Activated CD4-positive, alpha-beta T cell treated with anti-CD3 and anti-CD28 coated beads, Interleukin-2, amount 10 ng/mL, durations not matched to agents 7 days and 5 days (primary cell): ENCODE results near the gene DGKG. TPM values are rescaled to one million over a fixed set of nuclear protein-coding genes. Genes with fewer than 3 reads are reported as not detected.
A peak's percentile ranks its signal among the peaks of the same experiment; 100 is the strongest.

Experiments used
- CTCF ChIA-PET: fragments of 350-600 bp; sonication (Branson Sonifier 250); formaldehyde crosslinking; loops from one replicate; lab custom pipeline; 2021; ENCODE audit warnings: antibody characterized with exemption; lab: Charles Lee
- POLR2A ChIA-PET: fragments of 350-600 bp; sonication (Branson Sonifier 250); formaldehyde crosslinking; loops from one replicate; lab custom pipeline; 2021; ENCODE audit warnings: antibody characterized with exemption; lab: Charles Lee
- DNase-seq: peaks from one replicate; pipeline ENCODE4 v3.0.0-alpha.2; 2020
- H3K27ac Mint-ChIP-seq: one replicate; pipeline ENCODE4 v1.8.0; 2021; ENCODE audit warnings: mild to moderate bottlenecking, moderate library complexity, mixed read lengths
- H3K27me3 Mint-ChIP-seq: one replicate; pipeline ENCODE4 v1.8.0; 2021; ENCODE audit warnings: mixed read lengths
- H3K36me3 Mint-ChIP-seq: one replicate; pipeline ENCODE4 v1.8.0; 2021; ENCODE audit warnings: low read depth, mixed read lengths
- H3K4me1 Mint-ChIP-seq: one replicate; pipeline ENCODE4 v1.8.0; 2021; ENCODE audit warnings: mixed read lengths
- H3K4me3 Mint-ChIP-seq: one replicate; pipeline ENCODE4 v1.8.0; 2021; ENCODE audit warnings: mild to moderate bottlenecking, moderate library complexity, mixed read lengths
- H3K9me3 Mint-ChIP-seq: one replicate; pipeline ENCODE4 v1.8.0; 2021; ENCODE audit warnings: mixed read lengths
- total RNA-seq, 2 experiments: library from RNA; stranded (reverse); gene quantifications; one replicate each; pipeline ENCODE4 v1.2.3, GENCODE V29; 2021

Gene DGKG
- total RNA-seq, 2 experiments from 2014 or later, result 0.04 TPM; not detected in 1

DNA sequence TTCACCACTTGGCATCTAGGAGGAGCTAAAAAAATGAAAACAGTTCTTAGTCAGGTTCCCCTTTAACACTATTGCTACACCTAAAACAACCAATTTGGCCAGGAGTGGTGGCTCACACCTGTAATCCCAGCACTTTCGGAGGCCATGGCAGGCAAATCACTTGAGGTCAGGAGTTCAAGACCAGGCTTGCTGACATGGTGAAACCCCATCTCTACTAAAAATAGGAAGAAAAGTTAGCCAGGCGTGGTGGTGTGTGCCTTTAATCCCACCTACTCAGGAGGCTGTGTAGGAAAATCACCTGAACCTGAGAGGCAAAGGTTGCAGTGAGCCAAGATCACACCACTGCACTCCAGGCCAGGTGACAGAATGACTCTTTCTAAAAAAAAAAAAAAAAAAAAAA is 124.1 kb downstream of the DGKG start:
- Mint-ChIP-seq H3K27ac (no peak overlapping the region), H3K36me3 (no peaks in the 10 kb centered on the region), H3K9me3 (no peaks in the 10 kb centered on the region), H3K4me1 (peaks cover 30% of the 10 kb centered on the region), H3K27me3 (peaks cover 4% of the 10 kb centered on the region), H3K4me3 (no peak overlapping the region)
- ChIA-PET CTCF (interaction anchor here (1.2 kb wide), 1 partner anchor 14 kb away, joined by 4 read pairs; no protein-coding TSS in a partner anchor), POLR2A (no interaction called here)
- DNase-seq, result no peak

DNA sequence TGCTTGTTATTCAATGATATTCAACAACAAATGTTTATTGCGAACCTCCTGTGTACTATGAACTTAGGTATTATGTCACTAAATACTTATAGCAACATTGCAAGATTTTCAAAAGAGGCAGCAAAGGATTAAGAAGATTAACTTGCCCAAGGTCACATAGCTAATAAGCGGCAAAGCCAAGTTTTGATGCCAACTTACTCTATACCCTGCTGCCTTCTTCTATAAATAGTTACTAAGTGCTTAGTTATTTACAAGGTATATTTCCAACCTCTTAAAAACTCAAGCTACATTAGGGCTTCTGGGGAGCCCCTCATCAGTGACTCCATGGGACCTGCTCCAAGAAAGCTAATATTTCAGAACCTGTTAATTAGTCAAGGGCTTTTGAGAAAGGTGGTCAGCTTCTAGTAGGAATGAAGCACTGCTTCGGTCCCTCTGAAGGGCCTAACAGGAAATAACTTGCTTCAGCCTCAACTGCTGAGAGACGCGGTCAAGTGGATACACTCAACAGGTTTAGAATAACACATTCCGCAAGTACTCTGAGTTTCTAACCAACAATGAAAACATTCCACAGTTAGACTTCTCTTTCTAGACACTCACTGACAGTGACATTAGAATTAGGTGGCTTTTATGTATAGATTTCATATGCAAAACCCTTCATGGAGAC is 125.5 kb downstream of the DGKG start:
- POLR2A ChIA-PET, result no interaction called here
- CTCF ChIA-PET, result interaction anchor here (1.1 kb wide), 1 partner anchor 12 kb away, joined by 3 read pairs; no protein-coding TSS in a partner anchor
- peaks cover 4% of the 10 kb centered on the region for H3K27me3 Mint-ChIP-seq

GRCh38 chr3:186235554-186235953 is 126.5 kb downstream of the DGKG start:
- ChIA-PET POLR2A (no interaction called here), CTCF (interaction anchor here (1.0 to 1.1 kb wide), 2 partner anchors 11 to 305 kb away, joined by 3 read pairs; no protein-coding TSS in a partner anchor)
- Mint-ChIP-seq H3K27ac (peak overlapping the region; percentile 74), H3K4me1 (peaks cover 19% of the 10 kb centered on the region), H3K27me3 (peaks cover 4% of the 10 kb centered on the region), H3K36me3 (no peaks in the 10 kb centered on the region), H3K4me3 (peak overlapping the region; percentile 34), H3K9me3 (no peaks in the 10 kb centered on the region)
- DNase-seq, result peak; percentile 34

More for the DNA sequence above, 125.5 kb downstream of the DGKG start:
- DNase-seq, result no peak
- H3K27ac Mint-ChIP-seq, result no peak overlapping the region
- no peak overlapping the region for H3K4me3 Mint-ChIP-seq
- H3K9me3 Mint-ChIP-seq, result no peaks in the 10 kb centered on the region
- peaks cover 21% of the 10 kb centered on the region for H3K4me1 Mint-ChIP-seq
- H3K36me3 Mint-ChIP-seq, result no peaks in the 10 kb centered on the region

GRCh38 chr3:186234152-186234551 is 127.9 kb downstream of the DGKG start:
- CTCF ChIA-PET, result no interaction called here
- H3K4me3 Mint-ChIP-seq, result no peak overlapping the region
- H3K36me3 Mint-ChIP-seq, result no peaks in the 10 kb centered on the region
- DNase-seq, result no peak
- no peak overlapping the region for H3K27ac Mint-ChIP-seq
- POLR2A ChIA-PET, result no interaction called here
- H3K4me1 Mint-ChIP-seq, result peaks cover 19% of the 10 kb centered on the region
- peaks cover 8% of the 10 kb centered on the region for H3K27me3 Mint-ChIP-seq
- no peaks in the 10 kb centered on the region for H3K9me3 Mint-ChIP-seq

GRCh38 chr3:186226482-186226881 is 135.6 kb downstream of the DGKG start:
- H3K36me3 Mint-ChIP-seq, result no peaks in the 10 kb centered on the region
- H3K27me3 Mint-ChIP-seq, result peaks cover 53% of the 10 kb centered on the region
- POLR2A ChIA-PET, result no interaction called here
- no peak overlapping the region for H3K4me3 Mint-ChIP-seq
- DNase-seq, result no peak
- no peaks in the 10 kb centered on the region for H3K4me1 Mint-ChIP-seq
- no peaks in the 10 kb centered on the region for H3K9me3 Mint-ChIP-seq
- CTCF ChIA-PET, result interaction anchor here (0.6 to 1.0 kb wide), 3 partner anchors 12 to 281 kb away, joined by 3 to 4 read pairs (median 4); no protein-coding TSS in a partner anchor
- no peak overlapping the region for H3K27ac Mint-ChIP-seq

DNA sequence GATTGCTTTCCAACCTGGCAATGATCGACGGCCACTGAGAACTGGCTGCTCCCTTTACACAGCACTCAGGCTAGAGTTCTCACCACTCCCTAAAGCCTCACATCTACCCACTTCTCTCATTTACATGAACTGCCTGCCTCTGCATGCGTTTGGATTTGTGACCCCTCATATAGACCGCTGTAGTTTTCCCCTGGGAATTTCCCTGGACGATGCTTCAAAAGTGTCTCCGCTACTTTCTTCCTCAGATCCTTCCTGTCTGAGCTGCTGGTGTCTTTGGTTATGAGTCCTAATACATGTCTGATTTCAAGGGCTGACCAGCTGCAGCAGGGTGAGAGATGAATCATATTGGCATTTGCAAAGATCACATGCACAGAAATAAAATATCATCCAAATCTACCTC is 136.4 kb downstream of the DGKG start:
- H3K4me1 Mint-ChIP-seq, result no peaks in the 10 kb centered on the region
- no peak for DNase-seq
- no peak overlapping the region for H3K4me3 Mint-ChIP-seq
- peaks cover 57% of the 10 kb centered on the region for H3K27me3 Mint-ChIP-seq
- H3K27ac Mint-ChIP-seq, result no peak overlapping the region
- H3K9me3 Mint-ChIP-seq, result no peaks in the 10 kb centered on the region
- H3K36me3 Mint-ChIP-seq, result no peaks in the 10 kb centered on the region
- ChIA-PET POLR2A (no interaction called here), CTCF (interaction anchor here (0.9 kb wide), 1 partner anchor 16 kb away, joined by 4 read pairs; no protein-coding TSS in a partner anchor)

DNA sequence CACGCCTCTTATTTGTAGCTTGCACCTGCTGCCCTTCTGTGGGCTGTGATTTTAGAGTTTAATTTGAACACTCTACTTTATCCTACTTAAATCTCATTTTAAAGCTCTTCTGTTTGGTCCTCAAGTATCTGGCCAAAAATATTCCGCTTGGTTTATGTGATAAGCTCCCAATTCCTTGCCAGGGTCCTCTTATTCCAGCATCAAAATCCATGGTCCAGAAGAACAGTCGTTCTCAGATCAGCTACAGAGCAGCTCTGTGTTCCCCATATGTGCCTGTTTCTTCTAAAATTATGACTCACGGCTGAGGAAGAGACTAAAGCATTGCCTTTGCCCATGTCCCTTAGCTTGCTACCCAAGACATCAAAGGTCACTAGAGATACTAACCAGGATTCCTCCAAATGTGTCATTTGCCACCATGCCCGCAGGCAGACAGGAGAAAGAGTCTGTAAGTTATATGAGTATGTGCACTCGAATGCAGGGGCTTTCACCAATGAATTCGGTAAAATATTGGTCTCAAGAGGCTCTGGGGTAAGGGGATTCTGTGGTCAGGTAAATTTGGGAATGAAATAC is 137.9 kb downstream of the DGKG start:
- ChIA-PET POLR2A (no interaction called here), CTCF (interaction anchor here (0.8 to 1.7 kb wide), 3 partner anchors 12 to 316 kb away, joined by 3 to 5 read pairs (median 4); no protein-coding TSS in a partner anchor)
- peaks cover 50% of the 10 kb centered on the region for H3K27me3 Mint-ChIP-seq
- H3K9me3 Mint-ChIP-seq, result no peaks in the 10 kb centered on the region
- no peaks in the 10 kb centered on the region for H3K36me3 Mint-ChIP-seq
- no peak overlapping the region for H3K27ac Mint-ChIP-seq
- DNase-seq, result no peak
- no peak overlapping the region for H3K4me3 Mint-ChIP-seq
- no peaks in the 10 kb centered on the region for H3K4me1 Mint-ChIP-seq

- ChIA-PET POLR2A (no interaction called here), CTCF (interaction anchor here (1.7 kb wide), 1 partner anchor 14 kb away, joined by 4 read pairs; no protein-coding TSS in a partner anchor)
- Mint-ChIP-seq H3K27me3 (peaks cover 48% of the 10 kb centered on the region), H3K36me3 (no peaks in the 10 kb centered on the region), H3K9me3 (no peaks in the 10 kb centered on the region), H3K4me1 (peaks cover 1% of the 10 kb centered on the region), H3K27ac (no peak overlapping the region), H3K4me3 (no peak overlapping the region)
- no peak for DNase-seq
Measured at GRCh38 chr3:186223476-186223875, 138.6 kb downstream of the DGKG start.

DNA sequence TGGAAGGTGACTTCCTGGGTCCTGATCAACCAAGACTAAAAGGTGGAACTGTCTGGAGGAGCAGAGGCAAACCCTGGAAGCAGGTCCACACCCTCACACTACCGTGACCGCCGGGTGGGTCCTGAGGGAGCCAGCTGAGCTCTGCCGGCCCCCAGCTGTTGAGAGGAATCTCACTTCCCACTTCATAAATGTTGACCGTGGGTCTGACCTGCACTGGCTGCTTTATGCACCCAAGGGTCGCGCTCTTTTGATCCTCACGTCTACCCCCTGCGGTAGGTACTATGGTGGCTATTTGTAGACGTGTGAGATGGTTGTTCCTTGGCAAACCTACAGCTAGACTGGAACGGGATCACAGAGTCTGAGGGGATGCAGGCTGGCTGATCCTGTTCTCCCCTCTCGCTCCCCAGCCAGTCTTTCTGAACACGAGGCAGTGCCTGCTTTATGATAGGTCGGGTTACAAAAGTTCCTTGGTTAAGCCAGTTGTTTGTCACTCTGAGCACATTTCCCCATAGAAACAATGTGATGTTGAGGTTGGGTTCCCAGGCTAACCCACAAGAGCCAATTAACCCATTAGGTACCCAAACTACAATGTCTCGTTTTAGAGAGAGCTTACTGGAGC is 140.2 kb downstream of the DGKG start:
- Mint-ChIP-seq H3K27me3 (peaks cover 36% of the 10 kb centered on the region), H3K36me3 (no peaks in the 10 kb centered on the region), H3K4me3 (no peak overlapping the region), H3K27ac (no peak overlapping the region), H3K9me3 (no peaks in the 10 kb centered on the region), H3K4me1 (peaks cover 15% of the 10 kb centered on the region)
- ChIA-PET CTCF (interaction anchor here (0.6 to 2.0 kb wide), 3 partner anchors 10 to 318 kb away, joined by 3 to 5 read pairs (median 3); no protein-coding TSS in a partner anchor), POLR2A (no interaction called here)
- no peak for DNase-seq

- Mint-ChIP-seq H3K9me3 (no peaks in the 10 kb centered on the region), H3K36me3 (no peaks in the 10 kb centered on the region), H3K4me3 (no peak overlapping the region), H3K27me3 (peaks cover 31% of the 10 kb centered on the region), H3K4me1 (peaks cover 22% of the 10 kb centered on the region), H3K27ac (no peak overlapping the region)
- CTCF ChIA-PET, result interaction anchor here (0.6 to 2.0 kb wide), 3 partner anchors 9 to 319 kb away, joined by 3 to 5 read pairs (median 3); no protein-coding TSS in a partner anchor
- DNase-seq, result no peak
- POLR2A ChIA-PET, result no interaction called here
Measured at GRCh38 chr3:186220911-186221645, 141.0 kb downstream of the DGKG start.

DNA sequence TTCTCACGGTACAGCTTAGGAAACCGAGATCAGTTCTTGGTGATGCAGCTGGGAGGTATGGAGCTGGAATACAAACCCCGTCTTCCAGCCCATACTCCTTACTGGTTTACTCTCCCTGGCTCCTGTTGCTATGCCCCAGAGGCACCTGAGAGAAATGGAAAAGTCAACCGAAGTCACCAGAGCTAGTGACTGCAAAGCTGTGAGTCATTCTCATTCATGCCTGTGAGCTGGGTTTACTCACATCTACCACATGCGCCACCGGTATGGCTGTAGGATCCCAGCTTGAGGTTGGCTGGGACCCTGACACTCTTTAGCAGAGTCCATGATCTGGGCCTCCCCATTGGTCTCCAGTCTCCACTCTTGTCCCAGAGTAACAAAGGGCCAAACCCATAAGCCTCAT is 141.7 kb downstream of the DGKG start:
- CTCF ChIA-PET, result interaction anchor here (0.6 to 2.0 kb wide), 3 partner anchors 8 to 237 kb away, joined by 3 to 5 read pairs (median 3); no protein-coding TSS in a partner anchor
- Mint-ChIP-seq H3K4me3 (no peak overlapping the region), H3K9me3 (no peaks in the 10 kb centered on the region), H3K36me3 (no peaks in the 10 kb centered on the region), H3K4me1 (peaks cover 22% of the 10 kb centered on the region), H3K27me3 (peaks cover 26% of the 10 kb centered on the region), H3K27ac (no peak overlapping the region)
- DNase-seq, result no peak
- POLR2A ChIA-PET, result no interaction called here

- Mint-ChIP-seq H3K36me3 (no peaks in the 10 kb centered on the region), H3K27ac (no peak overlapping the region), H3K27me3 (peaks cover 21% of the 10 kb centered on the region), H3K4me1 (peaks cover 22% of the 10 kb centered on the region), H3K9me3 (no peaks in the 10 kb centered on the region), H3K4me3 (no peak overlapping the region)
- no peak for DNase-seq
- ChIA-PET POLR2A (no interaction called here), CTCF (interaction anchor here (0.6 to 0.8 kb wide), 3 partner anchors 224 to 445 kb away, joined by 3 read pairs; no protein-coding TSS in a partner anchor)
Measured at GRCh38 chr3:186219211-186219638, 142.8 kb downstream of the DGKG start.
